ENCODE measurements around the gene APOBEC2. TPM values are rescaled to one million over a fixed set of nuclear protein-coding genes. Genes with fewer than 3 reads are reported as not detected.
A peak's percentile ranks its signal among the peaks of the same experiment; 100 is the strongest.

Gene APOBEC2
- total and polyA plus RNA-seq, 9 of the 15 experiments (the other 6 are each of a cell fraction or from before 2014, with no cell fraction given) = 0.25 to 1.6 TPM; not detected in 7

- TF ChIP-seq THRA (IDR thresholded peaks at IDR 0.05) = no peak
- TF ChIP-seq HDAC6 (IDR thresholded peaks at IDR 0.05; ENCODE audit: low read depth, low read length) = no peak
- TF ChIP-seq CREB3 (tag; conservative IDR thresholded peaks at IDR 0.05; ENCODE audit: low read depth) = no peak
- 0 out of 2 replicates have a peak, but pooled peaks have one; percentile 18 for TF ChIP-seq ETV5 (CRISPR knock-in tag; IDR thresholded peaks at IDR 0.05; ENCODE audit: low read depth)
- no peak for TF ChIP-seq ZNF778 (CRISPR knock-in tag; IDR thresholded peaks at IDR 0.05)
- TF ChIP-seq CBFB (CRISPR knock-in tag; IDR thresholded peaks at IDR 0.05) = no peak
- no peak for TF ChIP-seq ZNF280B (CRISPR knock-in tag; IDR thresholded peaks at IDR 0.05)
- TF ChIP-seq MXD1 (CRISPR knock-in tag; IDR thresholded peaks at IDR 0.05; ENCODE audit: borderline replicate concordance, poor library complexity, severe bottlenecking) = no peak
- peak; percentile 26; the same call in 1 of the 2 replicates for TF ChIP-seq ZBTB40 (IDR thresholded peaks at IDR 0.05)
- TF ChIP-seq ZBTB40 (CRISPR knock-in tag; IDR thresholded peaks at IDR 0.05) = no peak
- TF ChIP-seq FIP1L1 (IDR thresholded peaks at IDR 0.05; ENCODE audit: low read depth, low read length, poor library complexity, severe bottlenecking) = no peak
- no peak for TF ChIP-seq ZNF121 (CRISPR knock-in tag; conservative IDR thresholded peaks at IDR 0.05)
- no peak for TF ChIP-seq ZNF212 (CRISPR knock-in tag; IDR thresholded peaks at IDR 0.05)
These were observed 20.4 kb downstream of the APOBEC2 start (continued) for GRCh38 chr6:41073203-41073967.

Measured in K562 (cell line).